Upper lobe of right lung (tissue), 1 donor: ENCODE results near the gene RIN1. TPM values are rescaled to one million over a fixed set of nuclear protein-coding genes. Genes with fewer than 3 reads are reported as not detected.

ENCODE experiments used
- ATAC-seq: fragments of 200-7000 bp; cut with Tn5 transposase; one replicate; pipeline ENCODE4 v1.9.1; 2020; ENCODE audit warnings: mild to moderate bottlenecking, moderate library complexity
- DNase-seq: peaks from one replicate; pipeline ENCODE4 v3.0.0-alpha.2; 2020
- H3K27ac ChIP-seq: fragments of 200-600 bp; one replicate; pipeline ENCODE4 v1.8.0; 2022
- H3K27me3 ChIP-seq: fragments of 200-600 bp; one replicate; pipeline ENCODE4 v1.8.0; 2022; ENCODE audit warnings: mild to moderate bottlenecking
- H3K36me3 ChIP-seq: fragments of 200-600 bp; one replicate; pipeline ENCODE4 v1.8.0; 2022
- H3K4me1 ChIP-seq: fragments of 200-600 bp; one replicate; pipeline ENCODE4 v1.8.0; 2022
- H3K4me3 ChIP-seq: fragments of 200-600 bp; one replicate; pipeline ENCODE4 v1.8.0; 2022; ENCODE audit warnings: mild to moderate bottlenecking
- H3K9me3 ChIP-seq: fragments of 200-600 bp; one replicate; pipeline ENCODE4 v1.8.0; 2022
- CTCF ChIP-seq: fragments of 200-600 bp; IDR thresholded peaks from one replicate; pipeline ENCODE4 v1.8.0; 2022; ENCODE audit warnings: antibody characterized with exemption
- intact Hi-C: fragments of 100-400 bp; cut with DNase I; formaldehyde crosslinking; loops from one replicate; pipeline ENCODE4 v1.11.0; 2022
- total RNA-seq: library from RNA; stranded (reverse); fragmentation: NEBNext Ultra II Directional; extraction: Animal tissue kit (Norgen Biotek cat#: 25700); gene quantifications from one replicate; pipeline ENCODE4 v1.2.1, GENCODE V29; 2021
- donor health status: DM: no; HTN: yes; CAD: no; lungs with severe emphysema.

RIN1 gene
- total RNA-seq, 1 donor from 2014 or later = 7.4 TPM

DNA sequence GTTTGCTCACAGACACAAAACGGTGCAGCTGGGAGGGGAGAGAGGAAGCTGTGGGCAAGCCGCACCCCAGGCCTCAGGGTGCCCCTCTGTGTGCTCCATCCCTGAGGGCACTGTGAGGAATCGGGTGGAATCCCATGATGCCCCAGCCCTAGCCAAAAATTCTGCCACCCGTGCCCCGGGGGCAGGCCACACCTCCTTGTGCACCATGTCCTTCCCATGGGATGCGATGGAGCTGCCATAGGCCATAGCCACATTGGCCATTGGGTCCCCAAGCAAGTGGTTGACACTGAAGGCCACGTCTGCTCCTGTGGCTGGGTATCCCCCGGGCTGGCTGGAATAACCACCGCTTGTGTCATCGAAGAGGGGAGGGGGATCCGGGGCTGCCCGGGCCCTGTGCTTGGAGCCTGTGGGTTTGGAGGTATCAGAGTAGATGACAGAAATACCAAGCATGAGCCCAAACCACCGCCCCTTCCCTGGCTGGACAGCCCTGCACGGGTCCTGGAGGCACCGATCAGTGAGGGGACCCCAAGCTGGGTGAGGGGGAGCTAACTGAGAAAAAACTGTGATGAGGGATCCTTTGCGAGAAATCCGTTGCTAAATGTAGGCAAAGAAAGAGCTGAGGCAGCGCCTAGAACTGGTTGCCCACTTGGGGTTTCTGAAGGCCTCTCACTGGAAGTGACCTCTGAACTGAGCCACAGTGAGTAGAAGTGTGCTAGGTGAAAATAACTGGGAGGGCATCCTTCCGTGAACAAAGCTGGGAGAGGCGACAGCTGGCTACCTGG, 48.2 kb downstream of the RIN1 start:
- Histone ChIP-seq H3K27ac (peak overlapping the region; percentile 96), H3K27me3 (peaks cover 21% of the 10 kb centered on the region), H3K4me3 (peak overlapping the region; percentile 78), H3K4me1 (peaks cover 22% of the 10 kb centered on the region), H3K36me3 (peaks cover 6% of the 10 kb centered on the region), H3K9me3 (no peaks in the 10 kb centered on the region)
- TF ChIP-seq CTCF = no peak
- DNase-seq (no peak), ATAC-seq (no peak)
- intact Hi-C loops = no loop called here

DNA sequence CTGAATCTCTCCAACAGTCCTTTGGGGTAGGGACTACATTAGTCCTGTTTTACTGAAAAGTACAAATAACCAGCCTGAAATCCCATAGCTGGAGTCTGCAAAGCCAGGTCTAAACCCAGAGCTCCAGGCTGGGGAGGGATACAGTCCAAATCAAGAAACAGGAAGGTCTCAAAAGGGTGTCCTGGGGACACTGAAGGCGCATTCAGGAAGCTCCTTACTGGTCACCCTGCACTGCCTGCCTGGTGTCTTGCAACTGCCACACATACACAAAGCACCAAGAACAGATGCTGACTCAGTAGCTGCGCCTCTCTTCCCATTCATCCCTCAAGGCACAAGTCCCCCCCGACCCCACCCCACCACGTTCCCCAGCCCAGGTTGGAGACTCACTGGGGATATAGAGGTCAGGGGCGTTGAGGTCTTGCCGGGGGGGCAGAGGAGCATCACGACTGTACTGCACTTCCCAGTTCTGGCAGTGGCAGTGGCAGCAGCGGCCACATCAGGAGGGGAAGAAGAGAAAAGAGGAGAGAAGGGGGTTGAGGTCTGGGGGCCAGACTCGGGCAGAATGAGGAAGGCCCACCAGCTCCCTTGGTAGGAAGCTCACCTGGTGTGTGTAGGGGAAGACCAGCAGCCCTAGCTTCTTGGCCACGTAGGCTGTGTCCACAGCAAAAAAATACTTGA, 48.9 kb downstream of the RIN1 start:
- H3K4me1 ChIP-seq = peaks cover 25% of the 10 kb centered on the region
- H3K4me3 ChIP-seq = no peak overlapping the region
- peaks cover 14% of the 10 kb centered on the region for H3K27me3 ChIP-seq
- no peak for ATAC-seq
- H3K9me3 ChIP-seq = no peaks in the 10 kb centered on the region
- intact Hi-C loops = no loop called here
- no peak for DNase-seq
- H3K27ac ChIP-seq = no peak overlapping the region
- no peak for TF ChIP-seq CTCF
- peaks cover 6% of the 10 kb centered on the region for H3K36me3 ChIP-seq

- peaks cover 19% of the 10 kb centered on the region for H3K4me1 ChIP-seq
- ATAC-seq (no peak), DNase-seq (no peak)
- peaks cover 6% of the 10 kb centered on the region for H3K36me3 ChIP-seq
- H3K27ac ChIP-seq = no peak overlapping the region
- TF ChIP-seq CTCF = no peak
- H3K27me3 ChIP-seq = peaks cover 7% of the 10 kb centered on the region
- H3K4me3 ChIP-seq = no peak overlapping the region
- H3K9me3 ChIP-seq = no peaks in the 10 kb centered on the region
- intact Hi-C loops = no loop called here
Measured at GRCh38 chr11:66286699-66287098, 49.5 kb downstream of the RIN1 start.

DNA sequence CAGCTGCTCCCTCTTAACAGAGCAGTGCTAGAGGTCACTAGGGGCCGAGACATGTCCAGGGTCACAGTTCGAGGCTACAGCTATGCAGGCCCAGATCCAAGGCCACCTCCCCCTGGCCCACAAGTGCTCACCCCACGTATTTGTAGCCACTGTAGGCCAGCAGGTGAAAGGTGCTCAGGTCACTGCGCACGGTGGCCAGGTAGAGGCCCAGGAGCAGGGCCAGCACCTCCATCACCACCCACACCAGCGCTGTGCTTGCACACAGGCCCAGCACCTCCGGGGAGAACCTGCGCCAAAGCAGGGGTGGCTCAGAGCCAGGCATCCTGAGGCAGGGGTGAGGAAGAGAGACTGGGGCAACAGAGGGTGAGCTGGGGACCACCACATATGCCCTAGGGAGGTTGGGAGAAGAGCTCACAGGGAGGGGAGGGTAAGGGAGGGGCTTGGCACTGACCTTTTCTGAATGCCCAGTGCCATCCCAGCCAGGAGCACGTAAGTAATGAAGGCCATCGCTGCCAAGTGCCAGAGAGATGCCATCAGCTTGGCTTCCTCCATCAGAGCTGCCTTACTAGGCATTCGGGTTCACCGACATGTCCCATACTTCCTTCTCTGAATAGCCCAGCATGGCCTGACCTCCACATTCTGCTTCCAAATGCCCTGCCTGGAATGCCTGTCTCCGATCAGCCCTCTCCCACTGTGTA, 50.8 kb downstream of the RIN1 start:
- no peak for TF ChIP-seq CTCF
- intact Hi-C loops = no loop called here
- ATAC-seq = no peak

DNA sequence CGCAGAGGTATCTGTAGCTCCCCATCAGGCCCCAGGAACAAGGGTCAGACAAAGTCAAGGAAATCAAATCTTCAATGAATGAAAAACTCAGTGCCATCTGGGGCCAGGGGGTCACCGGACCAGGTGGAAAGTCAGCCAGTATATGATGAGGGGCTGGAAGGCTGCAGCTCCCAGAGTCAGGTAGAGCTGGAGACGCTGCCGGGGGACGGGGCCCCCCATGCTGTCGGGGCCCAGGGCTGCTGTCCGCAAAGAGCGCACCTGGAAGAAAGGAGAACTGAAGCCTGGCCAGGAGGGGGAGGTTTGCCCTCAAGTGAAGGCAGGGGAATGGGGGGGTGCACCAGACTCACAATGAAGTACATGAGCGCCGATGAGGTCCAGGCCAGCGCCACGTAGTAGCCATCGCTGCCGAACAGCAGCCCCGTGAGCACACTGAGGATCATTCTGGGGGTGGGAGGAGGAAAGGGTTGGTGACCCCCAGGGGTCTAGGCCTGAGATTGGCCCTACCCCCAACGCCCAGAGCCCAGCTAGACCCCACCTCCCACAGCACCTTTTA, 51.6 kb downstream of the RIN1 start:
- no peak for TF ChIP-seq CTCF
- H3K36me3 ChIP-seq = peaks cover 6% of the 10 kb centered on the region
- ATAC-seq = no peak
- no peak for DNase-seq
- intact Hi-C loops = no loop called here
- no peak overlapping the region for H3K4me3 ChIP-seq
- H3K9me3 ChIP-seq = no peaks in the 10 kb centered on the region
- H3K27ac ChIP-seq = no peak overlapping the region
- H3K27me3 ChIP-seq = no peaks in the 10 kb centered on the region
- peaks cover 13% of the 10 kb centered on the region for H3K4me1 ChIP-seq

More for the DNA sequence above, 50.8 kb downstream of the RIN1 start:
- H3K27ac ChIP-seq = no peak overlapping the region
- H3K36me3 ChIP-seq = peaks cover 6% of the 10 kb centered on the region
- no peak for DNase-seq
- H3K9me3 ChIP-seq = no peaks in the 10 kb centered on the region
- no peaks in the 10 kb centered on the region for H3K27me3 ChIP-seq
- no peak overlapping the region for H3K4me3 ChIP-seq
- H3K4me1 ChIP-seq = peaks cover 19% of the 10 kb centered on the region
